ENCODE data around the gene SNED1. TPM values are rescaled to one million over a fixed set of nuclear protein-coding genes. Genes with fewer than 3 reads are reported as not detected.

SNED1 gene
- total RNA-seq, 1 donor from 2014 or later, result 2.8 TPM

DNA sequence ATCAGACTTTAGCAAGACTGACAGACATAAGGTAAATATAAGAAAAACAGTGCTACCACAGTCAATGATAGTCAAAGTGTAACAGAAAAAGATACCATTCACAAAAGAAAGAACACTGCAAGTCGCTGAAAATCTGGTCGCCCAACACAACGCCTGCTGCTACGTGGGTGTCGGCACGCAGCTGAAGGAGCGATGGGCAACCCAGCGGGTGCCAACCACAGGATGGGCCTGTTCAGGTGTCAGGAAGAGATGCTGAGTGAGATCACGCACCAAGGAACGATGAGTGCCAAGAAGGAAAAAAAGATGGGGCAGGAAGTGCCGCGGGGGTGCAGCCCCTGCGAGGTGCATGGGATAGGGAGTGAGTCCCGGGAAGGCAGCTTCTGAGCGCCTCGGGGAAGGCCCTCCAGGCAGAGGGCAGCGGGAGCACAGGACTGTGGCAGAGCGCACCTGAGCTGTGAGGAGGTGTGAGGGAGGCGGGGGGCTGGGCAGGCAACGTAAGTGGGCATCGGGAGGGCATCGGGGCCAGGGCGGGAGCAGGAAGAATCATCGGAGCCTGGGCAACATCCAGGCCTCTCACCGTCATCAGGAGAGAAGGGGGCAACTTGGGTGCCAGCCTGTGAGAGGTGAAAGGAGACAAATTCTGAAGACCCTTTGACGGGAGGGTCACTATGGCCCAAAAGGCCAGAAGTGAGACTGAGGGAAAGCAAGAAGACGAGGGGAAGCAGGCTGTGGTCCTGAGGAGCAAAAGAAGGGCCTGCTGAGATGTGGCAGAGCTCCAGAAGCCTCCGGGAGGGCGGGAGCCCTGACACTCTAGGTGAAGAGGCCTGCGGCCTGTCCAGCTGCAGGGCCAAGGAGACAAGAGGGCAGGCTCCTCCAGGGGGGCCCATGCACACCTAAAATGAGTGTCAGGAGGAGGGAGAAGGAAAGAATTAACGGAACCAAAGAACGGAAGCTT is 118.5 kb downstream of the SNED1 start:
- peaks cover 4% of the 10 kb centered on the region for H3K27me3 Mint-ChIP-seq (ENCODE audit: unreplicated experiment)
- peak overlapping the region; percentile 23 for H3K27ac Mint-ChIP-seq (ENCODE audit: unreplicated experiment)
- no peaks in the 10 kb centered on the region for H3K4me1 Mint-ChIP-seq (ENCODE audit: low read depth, unreplicated experiment)
- DNase-seq, result no peak
- H3K9me3 Mint-ChIP-seq (ENCODE audit: unreplicated experiment), result peaks cover 3% of the 10 kb centered on the region
- H3K4me3 Mint-ChIP-seq (ENCODE audit: unreplicated experiment), result no peak overlapping the region
- peaks cover 5% of the 10 kb centered on the region for H3K36me3 Mint-ChIP-seq (ENCODE audit: unreplicated experiment)
- TF ChIP-seq, protein P1, sequence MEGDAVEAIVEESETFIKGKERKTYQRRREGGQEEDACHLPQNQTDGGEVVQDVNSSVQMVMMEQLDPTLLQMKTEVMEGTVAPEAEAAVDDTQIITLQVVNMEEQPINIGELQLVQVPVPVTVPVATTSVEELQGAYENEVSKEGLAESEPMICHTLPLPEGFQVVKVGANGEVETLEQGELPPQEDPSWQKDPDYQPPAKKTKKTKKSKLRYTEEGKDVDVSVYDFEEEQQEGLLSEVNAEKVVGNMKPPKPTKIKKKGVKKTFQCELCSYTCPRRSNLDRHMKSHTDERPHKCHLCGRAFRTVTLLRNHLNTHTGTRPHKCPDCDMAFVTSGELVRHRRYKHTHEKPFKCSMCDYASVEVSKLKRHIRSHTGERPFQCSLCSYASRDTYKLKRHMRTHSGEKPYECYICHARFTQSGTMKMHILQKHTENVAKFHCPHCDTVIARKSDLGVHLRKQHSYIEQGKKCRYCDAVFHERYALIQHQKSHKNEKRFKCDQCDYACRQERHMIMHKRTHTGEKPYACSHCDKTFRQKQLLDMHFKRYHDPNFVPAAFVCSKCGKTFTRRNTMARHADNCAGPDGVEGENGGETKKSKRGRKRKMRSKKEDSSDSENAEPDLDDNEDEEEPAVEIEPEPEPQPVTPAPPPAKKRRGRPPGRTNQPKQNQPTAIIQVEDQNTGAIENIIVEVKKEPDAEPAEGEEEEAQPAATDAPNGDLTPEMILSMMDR (IDR thresholded peaks at IDR 0.05; ENCODE audit: partially characterized antibody, unreplicated experiment), result no peak

DNA sequence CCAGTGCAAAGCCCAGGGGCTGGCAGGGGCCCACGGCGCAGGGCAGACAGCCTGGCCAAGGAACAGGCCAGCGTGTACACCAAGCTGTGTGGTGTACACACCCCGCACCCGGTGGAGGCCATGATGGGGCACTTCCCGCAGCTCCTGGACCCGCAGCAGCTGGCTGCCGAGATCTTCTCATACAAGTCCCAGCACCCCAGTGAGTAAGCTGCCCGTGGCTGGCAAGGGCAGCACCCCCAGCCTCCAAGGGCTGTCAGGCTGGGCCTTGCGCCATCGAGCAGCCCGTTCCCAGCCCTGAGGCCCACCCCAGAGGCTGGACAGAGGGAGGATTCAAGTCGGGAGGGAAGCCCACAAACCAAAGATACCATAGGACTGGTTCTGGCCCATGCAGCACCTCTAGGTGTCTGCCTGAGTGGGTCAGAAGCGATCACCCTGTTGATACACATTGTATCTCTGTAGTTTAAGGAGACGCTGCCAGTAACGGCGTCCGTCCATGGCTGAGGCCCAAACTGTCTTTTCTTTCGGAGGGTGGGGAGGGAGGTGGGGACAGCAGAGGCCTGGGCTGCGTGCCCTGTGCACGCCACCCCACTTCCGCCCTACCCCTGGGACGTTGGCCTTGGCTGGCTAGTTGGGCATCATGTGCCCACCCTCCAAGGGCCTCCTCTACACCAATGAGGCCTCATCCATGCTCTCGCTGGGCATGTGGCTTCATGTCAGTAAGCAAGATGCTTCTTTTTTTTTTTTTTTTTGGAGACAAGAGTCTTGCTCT is 120.5 kb downstream of the SNED1 start:
- Mint-ChIP-seq H3K9me3 (ENCODE audit: unreplicated experiment) (peaks cover 3% of the 10 kb centered on the region), H3K27ac (ENCODE audit: unreplicated experiment) (no peak overlapping the region), H3K4me1 (ENCODE audit: low read depth, unreplicated experiment) (peaks cover 1% of the 10 kb centered on the region), H3K4me3 (ENCODE audit: unreplicated experiment) (no peak overlapping the region), H3K27me3 (ENCODE audit: unreplicated experiment) (peaks cover 4% of the 10 kb centered on the region), H3K36me3 (ENCODE audit: unreplicated experiment) (peaks cover 5% of the 10 kb centered on the region)
- TF ChIP-seq, protein P1 (IDR thresholded peaks at IDR 0.05; ENCODE audit: partially characterized antibody, unreplicated experiment), result no peak
- DNase-seq, result no peak

DNA sequence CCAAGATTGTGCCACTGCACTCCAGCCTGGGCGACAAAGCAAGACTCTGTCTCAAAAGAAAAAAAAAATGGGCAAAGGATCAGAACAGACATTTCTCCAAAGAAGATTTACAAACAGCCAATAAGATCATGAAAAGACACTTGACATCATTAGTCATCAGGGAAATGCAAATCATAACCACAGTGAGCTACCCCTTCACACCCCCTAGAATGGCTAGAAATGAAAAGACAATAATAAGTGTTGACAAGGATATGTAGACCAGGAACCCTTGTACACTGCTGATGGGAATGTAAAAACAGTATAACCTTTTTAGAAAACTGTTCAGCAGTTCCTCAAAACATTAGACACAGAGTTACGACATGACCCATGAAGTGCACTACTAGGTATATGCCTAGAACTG is 122.0 kb downstream of the SNED1 start:
- Mint-ChIP-seq H3K27ac (ENCODE audit: unreplicated experiment) (no peak overlapping the region), H3K4me3 (ENCODE audit: unreplicated experiment) (no peak overlapping the region), H3K36me3 (ENCODE audit: unreplicated experiment) (peaks cover 5% of the 10 kb centered on the region), H3K9me3 (ENCODE audit: unreplicated experiment) (peaks cover 3% of the 10 kb centered on the region), H3K4me1 (ENCODE audit: low read depth, unreplicated experiment) (peaks cover 3% of the 10 kb centered on the region), H3K27me3 (ENCODE audit: unreplicated experiment) (peaks cover 4% of the 10 kb centered on the region)
- no peak for DNase-seq
- TF ChIP-seq, protein P1 (IDR thresholded peaks at IDR 0.05; ENCODE audit: partially characterized antibody, unreplicated experiment), result no peak

DNA sequence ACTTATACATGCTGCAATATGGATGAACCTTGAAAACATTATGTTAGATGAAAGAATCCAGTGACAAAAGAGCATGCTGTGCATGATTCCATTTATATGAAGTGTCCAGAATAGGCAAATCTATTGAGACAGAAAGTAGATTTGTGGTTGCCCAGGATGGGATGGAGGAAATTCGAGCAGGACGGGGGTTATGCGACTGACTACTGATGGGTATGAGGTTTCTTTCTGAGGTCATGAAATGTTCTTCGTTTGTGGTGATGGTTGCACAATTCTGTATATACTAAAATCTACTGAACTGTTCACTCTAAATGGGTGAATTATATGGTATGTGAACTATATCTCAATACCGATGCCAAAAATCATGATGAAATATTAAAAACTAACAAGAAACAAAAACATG is 122.6 kb downstream of the SNED1 start:
- DNase-seq, result no peak
- H3K4me3 Mint-ChIP-seq (ENCODE audit: unreplicated experiment), result no peak overlapping the region
- peaks cover 5% of the 10 kb centered on the region for H3K36me3 Mint-ChIP-seq (ENCODE audit: unreplicated experiment)
- H3K9me3 Mint-ChIP-seq (ENCODE audit: unreplicated experiment), result peaks cover 2% of the 10 kb centered on the region
- TF ChIP-seq, protein P1 (IDR thresholded peaks at IDR 0.05; ENCODE audit: partially characterized antibody, unreplicated experiment), result no peak
- peaks cover 4% of the 10 kb centered on the region for H3K27me3 Mint-ChIP-seq (ENCODE audit: unreplicated experiment)
- H3K4me1 Mint-ChIP-seq (ENCODE audit: low read depth, unreplicated experiment), result peaks cover 3% of the 10 kb centered on the region
- H3K27ac Mint-ChIP-seq (ENCODE audit: unreplicated experiment), result no peak overlapping the region

Measured in glutamatergic neuron (in vitro differentiated cells).